NB4 (cell line): Measurements from ENCODE around the gene MYH9.

Source experiments
- DNase-seq: peaks from one replicate; pipeline ENCODE4 v3.0.0; 2010; ENCODE audit warnings: low read depth
- H3K4me3 ChIP-seq: one replicate; pipeline ENCODE4 v1.5.1; 2011; ENCODE audit warnings: mild to moderate bottlenecking, low read depth, low read length, moderate library complexity
- CTCF ChIP-seq: IDR thresholded peaks from one replicate; pipeline ENCODE4 v1.5.1; 2012; ENCODE audit warnings: low read depth, low read length
- MYC ChIP-seq: IDR thresholded peaks from 2 replicates; pipeline ENCODE4 v1.6.1; 2011; ENCODE audit warnings: low read depth, low read length
- POLR2A ChIP-seq: IDR thresholded peaks from 2 replicates; pipeline ENCODE4 v1.6.1; 2011; ENCODE audit warnings: mild to moderate bottlenecking; ENCODE audit not compliant: insufficient read length; ENCODE audit errors: extremely low read depth
- TF ChIP-seq, protein P1 (sequence below): IDR thresholded peaks from 2 replicates; pipeline ENCODE4 v1.6.1; 2011; ENCODE audit warnings: low read depth, low read length

Gene MYH9

DNA sequence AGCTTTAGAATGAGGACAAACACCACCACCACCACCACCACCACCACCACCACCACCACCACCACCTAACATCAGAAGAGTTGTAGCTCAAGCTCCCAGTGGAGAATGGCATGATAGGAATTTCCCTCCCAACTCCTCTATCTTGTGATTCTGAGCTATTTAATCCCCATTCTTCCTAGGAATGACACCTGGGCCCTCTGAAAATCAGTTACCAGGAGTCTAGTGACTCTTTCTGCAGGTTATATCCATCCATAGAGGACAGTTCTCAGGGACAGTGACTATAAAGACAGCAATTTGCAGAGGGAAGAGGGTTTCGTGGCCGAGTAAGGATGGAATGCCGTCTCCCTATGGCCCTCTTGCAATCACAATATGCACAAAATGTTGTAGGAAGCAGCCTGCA lies 27.8 kb downstream of the MYH9 start:
- DNase-seq = no peak
- no peak overlapping the region for H3K4me3 ChIP-seq
- TF ChIP-seq, protein P1, sequence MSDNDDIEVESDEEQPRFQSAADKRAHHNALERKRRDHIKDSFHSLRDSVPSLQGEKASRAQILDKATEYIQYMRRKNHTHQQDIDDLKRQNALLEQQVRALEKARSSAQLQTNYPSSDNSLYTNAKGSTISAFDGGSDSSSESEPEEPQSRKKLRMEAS = no peak
- TF ChIP-seq MYC = no peak
- TF ChIP-seq POLR2A = no peak

DNA sequence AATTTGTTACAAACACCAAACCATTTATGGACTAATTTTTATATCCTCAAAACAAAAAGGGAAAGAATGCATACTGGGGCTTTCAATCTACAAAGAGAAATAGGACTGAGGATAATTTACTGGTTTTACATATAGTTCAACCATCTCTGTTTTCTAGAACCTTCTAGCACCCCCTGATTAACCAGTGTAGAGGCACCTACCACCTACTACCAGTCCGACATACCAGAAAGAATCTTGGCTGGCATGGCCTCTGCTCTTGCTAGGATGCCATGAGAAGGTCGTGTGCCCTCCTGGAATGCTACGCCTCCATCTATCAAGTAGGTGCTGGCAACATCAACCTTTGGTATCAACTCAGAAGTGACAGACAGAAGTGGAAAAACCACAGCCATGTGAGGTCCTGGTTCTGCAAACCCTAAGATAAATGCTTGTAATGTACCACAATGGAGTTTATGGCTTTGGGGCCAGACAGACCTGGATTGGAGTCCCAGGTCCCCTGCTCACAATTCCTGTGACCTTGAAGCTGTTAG lies 28.2 kb downstream of the MYH9 start:
- no peak for DNase-seq
- no peak overlapping the region for H3K4me3 ChIP-seq
- TF ChIP-seq MYC (no peak), CTCF (no peak), POLR2A (no peak)
- TF ChIP-seq, protein P1 = no peak

- no peak overlapping the region for H3K4me3 ChIP-seq
- DNase-seq = peak; percentile 71
- TF ChIP-seq CTCF (no peak), MYC (no peak), POLR2A (no peak)
- TF ChIP-seq, protein P1 = no peak
Measured at GRCh38 chr22:36358533-36359469, 29.0 kb downstream of the MYH9 start.

DNA sequence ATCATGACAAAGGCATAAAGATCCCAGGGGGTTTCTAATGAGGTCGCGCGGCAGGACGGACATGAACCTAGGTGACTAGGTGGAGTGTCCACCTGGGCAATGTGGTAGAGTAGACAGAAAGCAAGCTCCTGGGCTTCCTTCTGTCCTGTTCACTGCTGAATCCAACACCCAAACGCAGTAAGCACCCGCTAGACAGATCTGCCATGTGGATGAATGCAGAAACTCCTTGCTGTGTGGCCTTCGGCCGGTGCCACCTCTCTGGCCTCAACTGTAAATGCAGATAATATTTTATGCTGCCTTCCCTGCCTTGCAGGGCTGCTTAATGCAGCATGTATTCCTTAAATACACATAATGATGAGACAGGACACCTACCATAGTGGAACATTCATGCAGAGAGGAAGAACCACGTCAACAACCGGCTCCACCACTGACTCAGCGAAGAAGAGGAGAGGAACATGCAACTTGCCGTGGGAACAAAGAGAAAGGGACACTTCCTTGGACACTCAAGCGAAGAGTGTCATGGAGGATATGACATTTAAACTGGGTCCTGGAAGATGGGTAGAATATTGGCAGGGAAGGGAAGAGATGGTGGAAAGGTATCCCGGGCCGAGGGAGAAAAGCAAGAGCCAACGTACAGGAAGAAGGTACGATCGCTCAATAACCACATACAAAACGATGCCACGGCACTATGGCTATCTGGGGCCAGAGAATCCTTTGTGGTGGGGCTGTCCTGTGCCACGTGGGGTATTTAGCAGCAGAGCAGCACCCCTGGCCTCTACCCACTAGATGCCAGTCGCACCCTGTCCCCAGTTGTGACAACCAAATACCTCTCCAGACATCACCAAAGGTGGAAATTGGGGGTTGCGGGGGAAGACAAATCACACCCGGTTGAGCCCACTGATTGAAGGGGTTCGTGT lies 30.8 kb downstream of the MYH9 start:
- TF ChIP-seq, protein P1 = no peak
- TF ChIP-seq MYC (no peak), POLR2A (no peak), CTCF (no peak)
- peak; percentile 18 for DNase-seq
- H3K4me3 ChIP-seq = no peak overlapping the region

- no peak overlapping the region for H3K4me3 ChIP-seq
- DNase-seq = no peak
- TF ChIP-seq MYC (no peak), CTCF (no peak), POLR2A (no peak)
- TF ChIP-seq, protein P1 = no peak
Measured at GRCh38 chr22:36355894-36356293, 31.9 kb downstream of the MYH9 start.
